ENCODE results near the gene RIMS1. TPM values are rescaled to one million over a fixed set of nuclear protein-coding genes. Genes with fewer than 3 reads are reported as not detected.

The RIMS1 gene
- total and polyA plus RNA-seq, 2 donors (not counting 3 experiments of a cell fraction or from before 2014, with no cell fraction given) = 0.15 TPM; not detected in 1

GRCh38 chr6:72425003-72425681 lies 538.8 kb downstream of the RIMS1 start:
- H3K79me2 ChIP-seq (ENCODE audit: control insufficient read depth, insufficient read depth, low read length) = no peaks in the 10 kb centered on the region
- TF ChIP-seq MYC (IDR thresholded peaks at IDR 0.05; ENCODE audit: low read depth, low read length) (no peak), POLR2A (IDR thresholded peaks at IDR 0.05; ENCODE audit: low read depth, low read length) (no peak), CTCF (IDR thresholded peaks at IDR 0.05; ENCODE audit: extremely low read depth in 1 of 2, insufficient read depth in 1 of 2, low read depth in 1 of 2, low read length in 2 of 2) (no peak), MAX (IDR thresholded peaks at IDR 0.05; ENCODE audit: insufficient read depth, insufficient read length) (no peak), EZH2 (IDR thresholded peaks at IDR 0.05; ENCODE audit: borderline replicate concordance, low read depth, low read length, severe bottlenecking) (no peak), POLR2AphosphoS5 (IDR thresholded peaks at IDR 0.05; ENCODE audit: insufficient read depth, low read depth, low read length) (no peak)
- dilution Hi-C loops (cut with MboI; ENCODE audit: extremely low pct_ligation_motif_present, low sequenced_read_pairs) = no loop called here
- ChIA-PET CTCF (interaction anchor here (0.6 to 5.1 kb wide), 4 partner anchors 13 to 710 kb away, joined by 3 to 37 read pairs (median 3); no protein-coding TSS in a partner anchor), POLR2A (no interaction called here)
- no peak for FAIRE-seq
- H3K27me3 ChIP-seq (ENCODE audit: control insufficient read depth in 2 of 2, insufficient read depth in 2 of 2, low read length in 2 of 2) = peaks cover 0 to 8% of the 10 kb centered on the region in 2 experiments
- no TSS peak for BruUV-seq (replicated peaks)
- H3K4me3 ChIP-seq (replicated peaks in 1 of 3; ENCODE audit: insufficient read depth in 1 of 3, low read depth in 1 of 3, low read length in 3 of 3) = no peak overlapping the region
- no peak overlapping the region for H3K27ac ChIP-seq (ENCODE audit: insufficient read depth, low read depth, low read length)
- intact Hi-C loops (cut with micrococcal nuclease) = no loop called here
- H3K9ac ChIP-seq (replicated peaks; ENCODE audit: extremely low read depth, insufficient read depth, low read length) = no peak overlapping the region
- no peaks in the 10 kb centered on the region for H3K9me3 ChIP-seq (replicated peaks; ENCODE audit: control insufficient read depth, insufficient read depth, low read length)
- no peaks in the 10 kb centered on the region for H4K20me1 ChIP-seq (replicated peaks; ENCODE audit: control insufficient read depth, extremely low read depth, insufficient read depth, low read length)
- H3K9me1 ChIP-seq (replicated peaks; ENCODE audit: control insufficient read depth, extremely low read depth, insufficient read depth, low read length) = no peaks in the 10 kb centered on the region
- H3K4me2 ChIP-seq (ENCODE audit: insufficient read depth, low read length) = no peak overlapping the region
- H2AFZ ChIP-seq (ENCODE audit: low read depth, low read length) = no peak overlapping the region
- H3K4me1 ChIP-seq (ENCODE audit: control insufficient read depth, extremely low read depth, insufficient read depth, low read length) = no peaks in the 10 kb centered on the region
- DNase-seq (ENCODE audit: low read depth, low spot score) = no peak
- no peaks in the 10 kb centered on the region for H3K36me3 ChIP-seq (ENCODE audit: control insufficient read depth in 2 of 2, extremely low read depth in 1 of 2, insufficient read depth in 2 of 2, low read length in 2 of 2)
